Measurements from ENCODE around the gene BICD2.

DNA sequence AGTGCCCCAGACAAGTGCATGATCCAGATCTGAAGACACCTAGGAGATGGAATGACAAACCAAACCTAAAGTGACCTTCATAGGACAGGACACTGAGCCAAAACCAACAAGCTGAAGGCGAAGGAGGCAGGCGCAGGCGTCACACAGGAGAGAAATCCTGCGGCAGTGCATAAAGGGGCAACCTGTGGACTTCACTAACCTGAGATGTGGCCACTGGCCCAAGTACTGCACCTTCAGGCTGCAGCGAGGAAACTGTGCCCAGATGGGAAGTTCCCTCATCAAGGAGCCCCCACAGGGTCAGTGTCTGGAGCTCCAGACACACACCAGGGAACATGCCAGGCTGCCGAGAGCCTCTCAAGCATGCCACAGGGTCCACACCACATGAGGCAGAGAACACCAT, 98.4 kb downstream of the BICD2 start:
- TF ChIP-seq, protein P1, sequence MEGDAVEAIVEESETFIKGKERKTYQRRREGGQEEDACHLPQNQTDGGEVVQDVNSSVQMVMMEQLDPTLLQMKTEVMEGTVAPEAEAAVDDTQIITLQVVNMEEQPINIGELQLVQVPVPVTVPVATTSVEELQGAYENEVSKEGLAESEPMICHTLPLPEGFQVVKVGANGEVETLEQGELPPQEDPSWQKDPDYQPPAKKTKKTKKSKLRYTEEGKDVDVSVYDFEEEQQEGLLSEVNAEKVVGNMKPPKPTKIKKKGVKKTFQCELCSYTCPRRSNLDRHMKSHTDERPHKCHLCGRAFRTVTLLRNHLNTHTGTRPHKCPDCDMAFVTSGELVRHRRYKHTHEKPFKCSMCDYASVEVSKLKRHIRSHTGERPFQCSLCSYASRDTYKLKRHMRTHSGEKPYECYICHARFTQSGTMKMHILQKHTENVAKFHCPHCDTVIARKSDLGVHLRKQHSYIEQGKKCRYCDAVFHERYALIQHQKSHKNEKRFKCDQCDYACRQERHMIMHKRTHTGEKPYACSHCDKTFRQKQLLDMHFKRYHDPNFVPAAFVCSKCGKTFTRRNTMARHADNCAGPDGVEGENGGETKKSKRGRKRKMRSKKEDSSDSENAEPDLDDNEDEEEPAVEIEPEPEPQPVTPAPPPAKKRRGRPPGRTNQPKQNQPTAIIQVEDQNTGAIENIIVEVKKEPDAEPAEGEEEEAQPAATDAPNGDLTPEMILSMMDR (IDR thresholded peaks at IDR 0.05; ENCODE audit: low read depth, low read length, poor library complexity, severe bottlenecking) = no peak
- no peak for TF ChIP-seq EZH2phosphoT487 (IDR thresholded peaks at IDR 0.05; ENCODE audit: borderline replicate concordance, low read length)
